ENCODE measurements around the gene FBN2.
"Not testable (repeated sequence)": the region's sequence is repeated elsewhere in the genome, so short reads cannot be mapped to it uniquely, and the experiment has no call there.

The FBN2 gene

GRCh38 chr5:128407944-128408343 lies 130.1 kb downstream of the FBN2 start:
- Histone ChIP-seq H3K4me1 (ENCODE audit: control insufficient read depth, insufficient read depth, low read length) (no peaks in the 10 kb centered on the region), H3K9ac (ENCODE audit: low read length) (no peak overlapping the region), H3K27me3 (ENCODE audit: control insufficient read depth, insufficient read depth, low read length) (peaks cover 4% of the 10 kb centered on the region), H3K9me3 (ENCODE audit: control insufficient read depth, low read length) (no peaks in the 10 kb centered on the region), H3K4me3 (ENCODE audit: low read length) (no peak overlapping the region), H3K36me3 (ENCODE audit: control insufficient read depth, insufficient read depth, low read length) (no peaks in the 10 kb centered on the region)

- Histone ChIP-seq H3K9me3 (ENCODE audit: control insufficient read depth, low read length) (no peaks in the 10 kb centered on the region), H3K36me3 (ENCODE audit: control insufficient read depth, insufficient read depth, low read length) (no peaks in the 10 kb centered on the region), H3K27me3 (ENCODE audit: control insufficient read depth, insufficient read depth, low read length) (peaks cover 4% of the 10 kb centered on the region), H3K4me1 (ENCODE audit: control insufficient read depth, insufficient read depth, low read length) (no peaks in the 10 kb centered on the region), H3K9ac (ENCODE audit: low read length) (no peak overlapping the region), H3K4me3 (ENCODE audit: low read length) (no peak overlapping the region)
Measured at GRCh38 chr5:128406803-128407202, 131.2 kb downstream of the FBN2 start.

- peaks cover 4% of the 10 kb centered on the region for H3K27me3 ChIP-seq (ENCODE audit: control insufficient read depth, insufficient read depth, low read length)
- H3K9ac ChIP-seq (ENCODE audit: low read length): no peak overlapping the region
- H3K4me3 ChIP-seq (ENCODE audit: low read length): no peak overlapping the region
- H3K4me1 ChIP-seq (ENCODE audit: control insufficient read depth, insufficient read depth, low read length): no peaks in the 10 kb centered on the region
- H3K9me3 ChIP-seq (ENCODE audit: control insufficient read depth, low read length): no peaks in the 10 kb centered on the region
- no peaks in the 10 kb centered on the region for H3K36me3 ChIP-seq (ENCODE audit: control insufficient read depth, insufficient read depth, low read length)
Measured at GRCh38 chr5:128405159-128405558, 132.9 kb downstream of the FBN2 start.

- H3K4me1 ChIP-seq (ENCODE audit: control insufficient read depth, insufficient read depth, low read length): no peaks in the 10 kb centered on the region
- no peaks in the 10 kb centered on the region for H3K9me3 ChIP-seq (ENCODE audit: control insufficient read depth, low read length)
- H3K27me3 ChIP-seq (ENCODE audit: control insufficient read depth, insufficient read depth, low read length): peaks cover 4% of the 10 kb centered on the region
- no peak overlapping the region for H3K4me3 ChIP-seq (ENCODE audit: low read length)
- no peak overlapping the region for H3K9ac ChIP-seq (ENCODE audit: low read length)
- no peaks in the 10 kb centered on the region for H3K36me3 ChIP-seq (ENCODE audit: control insufficient read depth, insufficient read depth, low read length)
Measured at GRCh38 chr5:128403333-128403732, 134.7 kb downstream of the FBN2 start.

GRCh38 chr5:128402506-128402905 lies 135.5 kb downstream of the FBN2 start:
- Histone ChIP-seq H3K36me3 (ENCODE audit: control insufficient read depth, insufficient read depth, low read length) (no peaks in the 10 kb centered on the region), H3K9ac (ENCODE audit: low read length) (no peak overlapping the region), H3K4me1 (ENCODE audit: control insufficient read depth, insufficient read depth, low read length) (no peaks in the 10 kb centered on the region), H3K9me3 (ENCODE audit: control insufficient read depth, low read length) (no peaks in the 10 kb centered on the region), H3K27me3 (ENCODE audit: control insufficient read depth, insufficient read depth, low read length) (peaks cover 4% of the 10 kb centered on the region), H3K4me3 (ENCODE audit: low read length) (no peak overlapping the region)

- not testable (repeated sequence) for H3K27me3 ChIP-seq (ENCODE audit: control insufficient read depth, insufficient read depth, low read length); H3K4me3 ChIP-seq (ENCODE audit: low read length); H3K36me3 ChIP-seq (ENCODE audit: control insufficient read depth, insufficient read depth, low read length); H3K9ac ChIP-seq (ENCODE audit: low read length); H3K9me3 ChIP-seq (ENCODE audit: control insufficient read depth, low read length); H3K4me1 ChIP-seq (ENCODE audit: control insufficient read depth, insufficient read depth, low read length)
Measured at GRCh38 chr5:128400766-128401165, 137.3 kb downstream of the FBN2 start.

- no peaks in the 10 kb centered on the region for H3K9me3 ChIP-seq (ENCODE audit: control insufficient read depth, low read length)
- no peaks in the 10 kb centered on the region for H3K36me3 ChIP-seq (ENCODE audit: control insufficient read depth, insufficient read depth, low read length)
- no peak overlapping the region for H3K9ac ChIP-seq (ENCODE audit: low read length)
- no peak overlapping the region for H3K4me3 ChIP-seq (ENCODE audit: low read length)
- no peaks in the 10 kb centered on the region for H3K4me1 ChIP-seq (ENCODE audit: control insufficient read depth, insufficient read depth, low read length)
- H3K27me3 ChIP-seq (ENCODE audit: control insufficient read depth, insufficient read depth, low read length): no peaks in the 10 kb centered on the region
Measured at GRCh38 chr5:128399111-128399510, 138.9 kb downstream of the FBN2 start.

- no peak overlapping the region for H3K4me3 ChIP-seq (ENCODE audit: low read length)
- no peaks in the 10 kb centered on the region for H3K9me3 ChIP-seq (ENCODE audit: control insufficient read depth, low read length)
- H3K27me3 ChIP-seq (ENCODE audit: control insufficient read depth, insufficient read depth, low read length): no peaks in the 10 kb centered on the region
- H3K9ac ChIP-seq (ENCODE audit: low read length): no peak overlapping the region
- no peaks in the 10 kb centered on the region for H3K36me3 ChIP-seq (ENCODE audit: control insufficient read depth, insufficient read depth, low read length)
- no peaks in the 10 kb centered on the region for H3K4me1 ChIP-seq (ENCODE audit: control insufficient read depth, insufficient read depth, low read length)
Measured at GRCh38 chr5:128397876-128398275, 140.2 kb downstream of the FBN2 start.

GRCh38 chr5:128395073-128395472 lies 143.0 kb downstream of the FBN2 start:
- H3K36me3 ChIP-seq (ENCODE audit: control insufficient read depth, insufficient read depth, low read length): no peaks in the 10 kb centered on the region
- H3K27me3 ChIP-seq (ENCODE audit: control insufficient read depth, insufficient read depth, low read length): no peaks in the 10 kb centered on the region
- no peaks in the 10 kb centered on the region for H3K9me3 ChIP-seq (ENCODE audit: control insufficient read depth, low read length)
- no peaks in the 10 kb centered on the region for H3K4me1 ChIP-seq (ENCODE audit: control insufficient read depth, insufficient read depth, low read length)
- H3K4me3 ChIP-seq (ENCODE audit: low read length): no peak overlapping the region
- no peak overlapping the region for H3K9ac ChIP-seq (ENCODE audit: low read length)

GRCh38 chr5:128384068-128384467 lies 154.0 kb downstream of the FBN2 start:
- Histone ChIP-seq H3K9ac (ENCODE audit: low read length) (no peak overlapping the region), H3K4me1 (ENCODE audit: control insufficient read depth, insufficient read depth, low read length) (no peaks in the 10 kb centered on the region), H3K9me3 (ENCODE audit: control insufficient read depth, low read length) (no peaks in the 10 kb centered on the region), H3K36me3 (ENCODE audit: control insufficient read depth, insufficient read depth, low read length) (no peaks in the 10 kb centered on the region), H3K4me3 (ENCODE audit: low read length) (no peak overlapping the region), H3K27me3 (ENCODE audit: control insufficient read depth, insufficient read depth, low read length) (no peaks in the 10 kb centered on the region)

GRCh38 chr5:128380337-128380736 lies 157.7 kb downstream of the FBN2 start:
- Histone ChIP-seq H3K4me3 (ENCODE audit: low read length) (no peak overlapping the region), H3K4me1 (ENCODE audit: control insufficient read depth, insufficient read depth, low read length) (no peaks in the 10 kb centered on the region), H3K9ac (ENCODE audit: low read length) (no peak overlapping the region), H3K27me3 (ENCODE audit: control insufficient read depth, insufficient read depth, low read length) (no peaks in the 10 kb centered on the region), H3K36me3 (ENCODE audit: control insufficient read depth, insufficient read depth, low read length) (no peaks in the 10 kb centered on the region), H3K9me3 (ENCODE audit: control insufficient read depth, low read length) (no peaks in the 10 kb centered on the region)

- H3K36me3 ChIP-seq (ENCODE audit: control insufficient read depth, insufficient read depth, low read length): no peaks in the 10 kb centered on the region
- H3K4me1 ChIP-seq (ENCODE audit: control insufficient read depth, insufficient read depth, low read length): no peaks in the 10 kb centered on the region
- no peaks in the 10 kb centered on the region for H3K9me3 ChIP-seq (ENCODE audit: control insufficient read depth, low read length)
- H3K27me3 ChIP-seq (ENCODE audit: control insufficient read depth, insufficient read depth, low read length): no peaks in the 10 kb centered on the region
- no peak overlapping the region for H3K4me3 ChIP-seq (ENCODE audit: low read length)
- no peak overlapping the region for H3K9ac ChIP-seq (ENCODE audit: low read length)
Measured at GRCh38 chr5:128378632-128379031, 159.4 kb downstream of the FBN2 start.

- no peak overlapping the region for H3K9ac ChIP-seq (ENCODE audit: low read length)
- H3K4me3 ChIP-seq (ENCODE audit: low read length): no peak overlapping the region
- H3K36me3 ChIP-seq (ENCODE audit: control insufficient read depth, insufficient read depth, low read length): no peaks in the 10 kb centered on the region
- no peaks in the 10 kb centered on the region for H3K9me3 ChIP-seq (ENCODE audit: control insufficient read depth, low read length)
- H3K27me3 ChIP-seq (ENCODE audit: control insufficient read depth, insufficient read depth, low read length): no peaks in the 10 kb centered on the region
- H3K4me1 ChIP-seq (ENCODE audit: control insufficient read depth, insufficient read depth, low read length): no peaks in the 10 kb centered on the region
Measured at GRCh38 chr5:128378196-128378595, 159.8 kb downstream of the FBN2 start.

Measured in mucosa of stomach (tissue), 1 donor.